8988T (cell line): ENCODE results near the gene OLFM4.

ENCODE experiments used
- DNase-seq: peaks from one replicate; pipeline ENCODE4 v3.0.0; 2011

The OLFM4 gene

GRCh38 chr13:53014495-53015443 lies 13.8 kb upstream of the OLFM4 start:
- DNase-seq: no peak

GRCh38 chr13:53015971-53016370 lies 12.6 kb upstream of the OLFM4 start:
- DNase-seq: no peak

- DNase-seq: no peak
Measured at GRCh38 chr13:53017433-53017970, 11.1 kb upstream of the OLFM4 start.

- DNase-seq: no peak
Measured at GRCh38 chr13:53018690-53019647, 9.6 kb upstream of the OLFM4 start.

GRCh38 chr13:53020764-53021335 lies 7.8 kb upstream of the OLFM4 start:
- DNase-seq: no peak

- DNase-seq: no peak
Measured at GRCh38 chr13:53023246-53023645, 5.4 kb upstream of the OLFM4 start.

GRCh38 chr13:53028063-53028462 lies 550 bp upstream of the OLFM4 start:
- DNase-seq: no peak

GRCh38 chr13:53032849-53033248 lies 4.2 kb downstream of the OLFM4 start:
- no peak for DNase-seq

GRCh38 chr13:53038993-53039392 lies 10.4 kb downstream of the OLFM4 start:
- DNase-seq: no peak

- DNase-seq: no peak
Measured at GRCh38 chr13:53041968-53042516, 13.4 kb downstream of the OLFM4 start.

GRCh38 chr13:53042877-53043276 lies 14.3 kb downstream of the OLFM4 start:
- DNase-seq: no peak

- no peak for DNase-seq
Measured at GRCh38 chr13:53043398-53043797, 14.8 kb downstream of the OLFM4 start.

- no peak for DNase-seq
Measured at GRCh38 chr13:53045189-53045588, 16.6 kb downstream of the OLFM4 start.

GRCh38 chr13:53048880-53049279 lies 20.3 kb downstream of the OLFM4 start:
- DNase-seq: no peak

- DNase-seq: no peak
Measured at GRCh38 chr13:53050151-53050550, 21.5 kb downstream of the OLFM4 start.

- DNase-seq: no peak
Measured at GRCh38 chr13:53052675-53053074, 24.1 kb downstream of the OLFM4 start.

- no peak for DNase-seq
Measured at GRCh38 chr13:53054569-53054968, 26.0 kb downstream of the OLFM4 start.

GRCh38 chr13:53058065-53058679 lies 29.6 kb downstream of the OLFM4 start:
- no peak for DNase-seq

GRCh38 chr13:53060840-53061490 lies 32.4 kb downstream of the OLFM4 start:
- no peak for DNase-seq

GRCh38 chr13:53064731-53065130 lies 36.1 kb downstream of the OLFM4 start:
- no peak for DNase-seq

- no peak for DNase-seq
Measured at GRCh38 chr13:53066411-53066810, 37.8 kb downstream of the OLFM4 start.
